Activated CD4-positive, alpha-beta T cell treated with anti-CD3 and anti-CD28 coated beads, Interleukin-2, amount 10 ng/mL, durations not matched to agents 7 days and 5 days (primary cell): Measurements from ENCODE around the gene SV2B. TPM values are rescaled to one million over a fixed set of nuclear protein-coding genes. Genes with fewer than 3 reads are reported as not detected.

Experiments
- CTCF ChIA-PET: fragments of 350-600 bp; sonication (Branson Sonifier 250); formaldehyde crosslinking; loops from one replicate; lab custom pipeline; 2021; ENCODE audit warnings: antibody characterized with exemption; lab: Charles Lee
- POLR2A ChIA-PET: fragments of 350-600 bp; sonication (Branson Sonifier 250); formaldehyde crosslinking; loops from one replicate; lab custom pipeline; 2021; ENCODE audit warnings: antibody characterized with exemption; lab: Charles Lee
- DNase-seq: peaks from one replicate; pipeline ENCODE4 v3.0.0-alpha.2; 2020
- H3K27ac Mint-ChIP-seq: one replicate; pipeline ENCODE4 v1.8.0; 2021; ENCODE audit warnings: mild to moderate bottlenecking, moderate library complexity, mixed read lengths
- H3K27me3 Mint-ChIP-seq: one replicate; pipeline ENCODE4 v1.8.0; 2021; ENCODE audit warnings: mixed read lengths
- H3K36me3 Mint-ChIP-seq: one replicate; pipeline ENCODE4 v1.8.0; 2021; ENCODE audit warnings: low read depth, mixed read lengths
- H3K4me1 Mint-ChIP-seq: one replicate; pipeline ENCODE4 v1.8.0; 2021; ENCODE audit warnings: mixed read lengths
- H3K4me3 Mint-ChIP-seq: one replicate; pipeline ENCODE4 v1.8.0; 2021; ENCODE audit warnings: mild to moderate bottlenecking, moderate library complexity, mixed read lengths
- H3K9me3 Mint-ChIP-seq: one replicate; pipeline ENCODE4 v1.8.0; 2021; ENCODE audit warnings: mixed read lengths
- total RNA-seq, 2 experiments: library from RNA; stranded (reverse); gene quantifications; one replicate each; pipeline ENCODE4 v1.2.3, GENCODE V29; 2021

Gene SV2B
- total RNA-seq, 2 experiments from 2014 or later, result 0.02 TPM

- POLR2A ChIA-PET, result no interaction called here
- peak; percentile 31 for DNase-seq
- CTCF ChIA-PET, result interaction anchor here (0.7 to 2.2 kb wide), 4 partner anchors 14 to 208 kb away, joined by 3 to 7 read pairs (median 4); no protein-coding TSS in a partner anchor
Measured at GRCh38 chr15:91258415-91258759, 158.3 kb downstream of the SV2B start.

DNA sequence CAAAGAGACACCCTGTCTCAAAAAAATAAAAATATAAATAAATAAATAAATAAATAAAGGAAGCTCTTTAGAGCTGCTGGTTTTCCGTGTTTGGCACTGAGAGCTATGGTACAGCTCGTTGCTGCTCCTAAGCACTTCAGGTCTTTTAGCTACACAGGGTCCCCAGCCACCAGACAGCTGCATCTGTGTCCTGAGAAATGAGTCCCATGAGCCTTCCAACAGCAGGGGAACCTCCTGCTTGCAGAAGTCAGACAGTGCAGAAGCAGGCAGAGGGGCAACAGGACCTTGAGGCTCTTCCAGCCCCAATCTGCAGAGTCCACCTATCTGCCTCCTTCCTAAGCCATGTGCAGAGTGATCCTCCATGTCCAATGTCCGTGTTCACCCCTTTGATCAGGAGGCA is 159.0 kb downstream of the SV2B start:
- peaks cover 6% of the 10 kb centered on the region for H3K27me3 Mint-ChIP-seq

More at GRCh38 chr15:91258415-91258759, 158.3 kb downstream of the SV2B start:
- Mint-ChIP-seq H3K27ac (no peak overlapping the region), H3K4me3 (no peak overlapping the region), H3K4me1 (peaks cover 5% of the 10 kb centered on the region), H3K36me3 (no peaks in the 10 kb centered on the region), H3K9me3 (no peaks in the 10 kb centered on the region), H3K27me3 (peaks cover 12% of the 10 kb centered on the region)

DNA sequence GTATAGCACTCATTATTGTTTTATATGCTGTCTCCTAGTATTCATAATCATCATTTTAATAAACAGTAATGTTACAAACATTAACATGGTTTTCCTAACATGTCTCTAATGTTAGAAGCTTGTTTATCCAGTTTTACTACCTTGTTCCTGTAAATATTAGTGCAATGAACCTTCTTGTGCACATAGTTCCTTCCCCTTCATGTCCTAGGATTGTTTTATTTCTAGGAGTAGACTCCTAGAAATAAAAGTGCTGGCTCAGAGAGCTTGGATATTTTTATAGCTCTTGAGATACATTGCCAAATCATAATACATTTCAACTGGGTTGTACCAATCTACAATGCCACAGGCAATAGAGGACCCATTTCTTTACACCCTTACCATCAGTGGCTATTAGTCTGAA is 161.3 kb downstream of the SV2B start:
- H3K4me3 Mint-ChIP-seq, result no peak overlapping the region
- H3K27me3 Mint-ChIP-seq, result peaks cover 13% of the 10 kb centered on the region
- CTCF ChIA-PET, result no interaction called here
- peaks cover 5% of the 10 kb centered on the region for H3K4me1 Mint-ChIP-seq
- H3K27ac Mint-ChIP-seq, result no peak overlapping the region
- H3K9me3 Mint-ChIP-seq, result no peaks in the 10 kb centered on the region
- POLR2A ChIA-PET, result no interaction called here
- H3K36me3 Mint-ChIP-seq, result no peaks in the 10 kb centered on the region
- DNase-seq, result no peak

More for the DNA sequence above, 159.0 kb downstream of the SV2B start:
- Mint-ChIP-seq H3K9me3 (no peaks in the 10 kb centered on the region), H3K4me1 (peaks cover 5% of the 10 kb centered on the region), H3K27ac (no peak overlapping the region), H3K36me3 (no peaks in the 10 kb centered on the region), H3K4me3 (no peak overlapping the region)
- no peak for DNase-seq
- POLR2A ChIA-PET, result interaction anchor here (0.7 kb wide), 1 partner anchor 12 kb away, joined by 3 read pairs; no protein-coding TSS in a partner anchor
- CTCF ChIA-PET, result interaction anchor here (0.6 to 2.2 kb wide), 3 partner anchors 13 to 238 kb away, joined by 3 to 7 read pairs (median 3); no protein-coding TSS in a partner anchor

GRCh38 chr15:91263632-91264531 is 163.8 kb downstream of the SV2B start:
- H3K36me3 Mint-ChIP-seq, result no peaks in the 10 kb centered on the region
- CTCF ChIA-PET, result no interaction called here
- H3K9me3 Mint-ChIP-seq, result no peaks in the 10 kb centered on the region
- H3K27me3 Mint-ChIP-seq, result peaks cover 22% of the 10 kb centered on the region
- no peak for DNase-seq
- POLR2A ChIA-PET, result no interaction called here
- no peak overlapping the region for H3K4me3 Mint-ChIP-seq
- no peaks in the 10 kb centered on the region for H3K4me1 Mint-ChIP-seq
- no peak overlapping the region for H3K27ac Mint-ChIP-seq

DNA sequence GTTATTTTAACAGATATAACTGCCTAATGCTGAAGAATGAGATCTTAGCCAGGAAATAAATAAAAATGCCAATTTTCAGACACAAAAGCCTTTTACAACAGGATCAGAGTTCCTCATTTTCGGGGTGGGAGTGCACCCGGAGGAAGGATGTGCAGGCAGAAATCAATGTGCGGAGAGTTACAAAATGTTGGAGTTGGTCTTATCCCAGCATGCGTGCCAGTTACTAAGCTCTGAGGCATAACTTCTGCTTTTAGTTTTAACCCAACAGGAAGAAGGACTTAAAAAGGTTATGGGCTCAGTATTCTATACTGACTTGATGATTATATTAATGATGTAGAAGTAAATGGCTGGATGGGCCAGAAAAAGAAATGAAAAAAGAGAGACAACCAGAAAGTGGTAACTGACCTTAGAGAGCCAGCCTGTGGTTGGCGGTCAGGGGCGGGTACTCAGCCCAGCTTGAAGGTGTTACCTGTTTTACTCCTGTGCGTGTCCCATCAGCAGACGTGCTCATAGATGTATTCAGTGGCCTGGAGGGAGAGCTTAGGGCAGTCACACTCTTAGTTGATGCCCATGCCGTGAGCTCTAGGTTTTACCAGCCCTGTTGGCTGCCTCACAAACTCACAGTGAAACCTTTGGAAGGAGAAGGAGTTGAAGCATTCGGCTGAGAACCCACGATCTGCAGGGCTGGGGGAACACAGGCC is 164.7 kb downstream of the SV2B start:
- Mint-ChIP-seq H3K27me3 (peaks cover 23% of the 10 kb centered on the region), H3K4me1 (no peaks in the 10 kb centered on the region)

GRCh38 chr15:91265416-91265940 is 165.4 kb downstream of the SV2B start:
- no peaks in the 10 kb centered on the region for H3K36me3 Mint-ChIP-seq
- no peak overlapping the region for H3K27ac Mint-ChIP-seq
- DNase-seq, result no peak
- POLR2A ChIA-PET, result no interaction called here
- no peaks in the 10 kb centered on the region for H3K9me3 Mint-ChIP-seq
- CTCF ChIA-PET, result no interaction called here
- peaks cover 27% of the 10 kb centered on the region for H3K27me3 Mint-ChIP-seq
- no peak overlapping the region for H3K4me3 Mint-ChIP-seq
- no peaks in the 10 kb centered on the region for H3K4me1 Mint-ChIP-seq

More for the DNA sequence above, 164.7 kb downstream of the SV2B start:
- ChIA-PET CTCF (no interaction called here), POLR2A (no interaction called here)
- no peak for DNase-seq
- H3K9me3 Mint-ChIP-seq, result no peaks in the 10 kb centered on the region
- no peak overlapping the region for H3K4me3 Mint-ChIP-seq
- no peaks in the 10 kb centered on the region for H3K36me3 Mint-ChIP-seq
- H3K27ac Mint-ChIP-seq, result no peak overlapping the region

DNA sequence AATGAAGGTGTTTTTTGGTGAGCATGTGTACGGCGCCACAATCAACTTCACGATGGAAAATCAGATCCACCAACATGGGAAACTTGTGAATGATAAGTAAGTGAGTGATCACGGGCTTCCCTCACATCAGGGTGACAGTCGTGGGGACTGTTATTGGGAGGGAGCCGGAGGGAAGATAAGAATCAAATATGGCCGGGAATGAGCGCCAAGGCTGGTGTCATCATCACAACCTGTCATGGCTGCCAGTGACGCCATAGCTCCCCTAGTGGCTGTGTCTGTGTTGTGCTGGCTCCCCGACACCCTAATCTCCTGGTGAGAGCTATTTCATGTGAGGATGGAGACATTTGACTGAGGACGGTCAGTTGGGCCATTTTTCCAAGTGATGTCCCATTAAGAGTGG is 168.5 kb downstream of the SV2B start:
- no peak for DNase-seq
- POLR2A ChIA-PET, result no interaction called here
- H3K9me3 Mint-ChIP-seq, result no peaks in the 10 kb centered on the region
- H3K4me3 Mint-ChIP-seq, result no peak overlapping the region
- no peak overlapping the region for H3K27ac Mint-ChIP-seq
- peaks cover 33% of the 10 kb centered on the region for H3K27me3 Mint-ChIP-seq
- CTCF ChIA-PET, result interaction anchor here (0.6 to 1.3 kb wide), 7 partner anchors 10 to 1860 kb away, joined by 3 to 4 read pairs (median 3); no protein-coding TSS in a partner anchor
- no peaks in the 10 kb centered on the region for H3K36me3 Mint-ChIP-seq
- peaks cover 7% of the 10 kb centered on the region for H3K4me1 Mint-ChIP-seq

DNA sequence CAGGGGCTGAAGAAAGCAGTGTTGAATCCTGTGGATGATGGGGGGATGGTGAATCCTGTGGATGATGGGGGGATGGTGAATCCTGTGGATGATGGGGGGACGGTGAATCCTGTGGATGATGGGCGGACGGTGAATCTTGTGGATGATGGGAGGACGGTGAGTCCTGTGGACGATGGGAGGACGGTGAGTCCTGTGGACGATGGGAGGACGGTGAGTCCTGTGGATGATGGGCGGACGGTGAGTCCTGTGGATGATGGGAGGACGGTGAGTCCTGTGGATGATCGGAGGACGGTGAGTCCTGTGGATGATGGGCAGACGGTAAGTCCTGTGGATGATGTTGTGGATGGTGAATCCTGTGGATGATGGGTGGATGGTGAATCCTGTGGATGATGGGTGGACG is 170.7 kb downstream of the SV2B start:
- POLR2A ChIA-PET, result no interaction called here
- Mint-ChIP-seq H3K4me1 (peaks cover 7% of the 10 kb centered on the region), H3K27ac (no peak overlapping the region), H3K9me3 (no peaks in the 10 kb centered on the region), H3K27me3 (peaks cover 36% of the 10 kb centered on the region), H3K36me3 (no peaks in the 10 kb centered on the region), H3K4me3 (no peak overlapping the region)
- no peak for DNase-seq
- CTCF ChIA-PET, result no interaction called here

DNA sequence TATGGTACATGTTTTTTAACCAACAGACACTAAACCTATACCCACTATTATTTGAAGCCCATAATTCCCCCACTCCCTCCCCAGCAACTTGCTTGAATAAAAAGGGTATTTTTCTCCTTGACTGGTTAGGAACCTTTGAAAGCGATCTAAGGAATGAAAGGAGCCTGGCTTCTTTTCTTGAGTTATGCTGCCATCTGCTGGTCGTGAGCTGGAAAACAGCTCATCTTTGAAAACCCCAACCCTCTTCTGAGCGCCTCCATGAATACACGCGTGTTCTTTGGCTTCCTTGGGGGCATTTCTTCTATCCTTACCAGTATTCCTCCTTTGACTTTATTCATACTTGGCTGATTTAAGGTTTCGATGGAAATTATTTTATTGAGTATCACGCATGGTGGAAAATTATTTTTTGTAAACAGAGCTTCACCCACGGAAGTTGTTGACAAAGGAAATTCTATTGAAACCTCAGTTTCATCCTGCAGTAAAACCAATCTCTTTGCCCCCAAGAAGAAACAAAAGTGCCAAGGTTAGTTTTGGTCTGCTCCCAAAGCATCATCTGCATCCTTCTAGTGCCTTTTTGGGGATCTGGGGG is 171.6 kb downstream of the SV2B start:
- H3K4me1 Mint-ChIP-seq, result peaks cover 7% of the 10 kb centered on the region
- H3K27me3 Mint-ChIP-seq, result peaks cover 37% of the 10 kb centered on the region
- DNase-seq, result peak; percentile 69
- H3K27ac Mint-ChIP-seq, result no peak overlapping the region
- no peaks in the 10 kb centered on the region for H3K36me3 Mint-ChIP-seq
- CTCF ChIA-PET, result interaction anchor here (0.7 to 2.3 kb wide), 12 partner anchors 11 to 732 kb away, joined by 3 to 14 read pairs (median 3); partner anchors contain the start of gene UNC45A
- peaks cover 4% of the 10 kb centered on the region for H3K9me3 Mint-ChIP-seq
- POLR2A ChIA-PET, result interaction anchor here (0.6 kb wide), 1 partner anchor 13 kb away, joined by 3 read pairs; no protein-coding TSS in a partner anchor
- H3K4me3 Mint-ChIP-seq, result peak overlapping the region; percentile 3

- CTCF ChIA-PET, result no interaction called here
- Mint-ChIP-seq H3K4me3 (no peak overlapping the region), H3K27me3 (peaks cover 20% of the 10 kb centered on the region), H3K36me3 (no peaks in the 10 kb centered on the region), H3K27ac (no peak overlapping the region), H3K9me3 (peaks cover 4% of the 10 kb centered on the region), H3K4me1 (peaks cover 7% of the 10 kb centered on the region)
- DNase-seq, result no peak
- POLR2A ChIA-PET, result no interaction called here
Measured at GRCh38 chr15:91275844-91276243, 175.8 kb downstream of the SV2B start.

DNA sequence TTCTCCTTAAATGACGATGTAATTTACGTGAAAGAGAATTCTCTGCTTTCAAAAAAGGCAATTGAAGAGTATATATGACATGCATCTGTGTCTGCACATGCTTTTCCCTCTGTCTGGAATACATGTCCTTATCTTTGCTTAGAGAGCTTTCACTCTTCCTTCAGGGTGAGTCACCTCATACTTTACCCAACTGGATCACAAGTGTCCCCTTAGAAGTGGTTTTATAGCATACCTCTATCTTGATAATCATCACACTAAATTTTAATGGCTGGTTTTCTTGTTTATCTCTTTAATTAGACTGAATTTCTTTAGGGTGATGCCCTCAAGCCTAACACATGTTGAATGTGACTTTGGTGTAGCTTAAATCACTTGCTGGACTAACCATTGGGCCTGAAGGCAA is 178.9 kb downstream of the SV2B start:
- no peaks in the 10 kb centered on the region for H3K36me3 Mint-ChIP-seq
- peaks cover 12% of the 10 kb centered on the region for H3K27me3 Mint-ChIP-seq
- ChIA-PET POLR2A (no interaction called here), CTCF (interaction anchor here (1.1 kb wide), 1 partner anchor 10 kb away, joined by 3 read pairs; no protein-coding TSS in a partner anchor)
- no peak overlapping the region for H3K27ac Mint-ChIP-seq
- DNase-seq, result no peak
- H3K4me1 Mint-ChIP-seq, result no peaks in the 10 kb centered on the region
- no peak overlapping the region for H3K4me3 Mint-ChIP-seq
- peaks cover 4% of the 10 kb centered on the region for H3K9me3 Mint-ChIP-seq

- Mint-ChIP-seq H3K36me3 (no peaks in the 10 kb centered on the region), H3K27me3 (peaks cover 8% of the 10 kb centered on the region), H3K9me3 (peaks cover 4% of the 10 kb centered on the region), H3K4me3 (no peak overlapping the region), H3K4me1 (no peaks in the 10 kb centered on the region), H3K27ac (no peak overlapping the region)
- POLR2A ChIA-PET, result no interaction called here
- DNase-seq, result no peak
- CTCF ChIA-PET, result interaction anchor here (0.8 to 1.2 kb wide), 3 partner anchors 11 to 238 kb away, joined by 3 read pairs; no protein-coding TSS in a partner anchor
Measured at GRCh38 chr15:91279486-91279885, 179.4 kb downstream of the SV2B start.
